DND-41 (cell line): ENCODE results near the gene STAT5B.

Source experiments
- ATAC-seq: fragments of 200-7000 bp; cut with Tn5 transposase; 3 replicates; pipeline ENCODE4 v1.9.1; 2021; ENCODE audit warnings: low read depth; ENCODE audit not compliant: insufficient read depth
- DNase-seq: peaks from one replicate; pipeline ENCODE4 v3.0.0-alpha.2; 2020
- H2AFZ ChIP-seq: 2 replicates; pipeline ENCODE4 v1.6.0; 2012; ENCODE audit warnings: low read depth, low read length
- H3K27ac ChIP-seq: 2 replicates; pipeline ENCODE4 v1.5.1; 2012; ENCODE audit warnings: low read length, inconsistent platforms
- H3K27me3 ChIP-seq: fragments of 200-600 bp; sonication (generic); 2 replicates; pipeline ENCODE4 v1.6.0; 2012; ENCODE audit warnings: low read length, mild to moderate bottlenecking, inconsistent platforms; ENCODE audit not compliant: insufficient read depth, poor library complexity
- H3K36me3 ChIP-seq: 2 replicates; pipeline ENCODE4 v1.5.1; 2012; ENCODE audit warnings: low read length, inconsistent platforms; ENCODE audit not compliant: insufficient read depth
- H3K4me1 ChIP-seq: 2 replicates; pipeline ENCODE4 v1.5.1; 2012; ENCODE audit warnings: mild to moderate bottlenecking, low read length; ENCODE audit not compliant: insufficient read depth
- H3K4me2 ChIP-seq: 2 replicates; pipeline ENCODE4 v1.6.0; 2012; ENCODE audit warnings: mild to moderate bottlenecking, moderate library complexity, low read length, inconsistent platforms; ENCODE audit not compliant: insufficient read depth
- H3K4me3 ChIP-seq, 2 experiments: fragments of 200-600 bp in 1 of 2; shearing (Covaris generic) in 1 of 2; 2 replicates each; pipeline ENCODE4 v1.5.1; 2012 to 2016; ENCODE audit warnings: inconsistent platforms in 2 of 2, low read length in 2 of 2, mild to moderate bottlenecking in 2 of 2, low read depth in 1 of 2, moderate library complexity in 1 of 2
- H3K79me2 ChIP-seq: 2 replicates; pipeline ENCODE4 v1.6.0; 2012; ENCODE audit warnings: low read length, inconsistent platforms; ENCODE audit not compliant: insufficient read depth
- H3K9ac ChIP-seq: 2 replicates; pipeline ENCODE4 v1.6.0; 2012; ENCODE audit warnings: low read depth, mild to moderate bottlenecking, inconsistent platforms, low read length, moderate library complexity
- H3K9me3 ChIP-seq: 2 replicates; pipeline ENCODE4 v1.5.1; 2012; ENCODE audit warnings: low read length, moderate library complexity, mild to moderate bottlenecking, inconsistent platforms; ENCODE audit not compliant: insufficient read depth, severe bottlenecking
- H4K20me1 ChIP-seq: 2 replicates; pipeline ENCODE4 v1.6.0; 2012; ENCODE audit warnings: low read length; ENCODE audit not compliant: insufficient read depth
- EZH2 ChIP-seq: IDR thresholded peaks from 3 replicates; pipeline ENCODE4 v1.6.1; 2012; ENCODE audit warnings: borderline replicate concordance, low read depth, mild to moderate bottlenecking, moderate library complexity, low read length, inconsistent platforms; ENCODE audit not compliant: severe bottlenecking
- TF ChIP-seq, protein P1 (sequence below): IDR thresholded peaks from 2 replicates; pipeline ENCODE4 v1.5.1; 2012; ENCODE audit warnings: borderline replicate concordance, low read length, moderate library complexity, mild to moderate bottlenecking; ENCODE audit not compliant: poor library complexity, severe bottlenecking; ENCODE audit errors: extremely low read depth

The STAT5B gene

DNA sequence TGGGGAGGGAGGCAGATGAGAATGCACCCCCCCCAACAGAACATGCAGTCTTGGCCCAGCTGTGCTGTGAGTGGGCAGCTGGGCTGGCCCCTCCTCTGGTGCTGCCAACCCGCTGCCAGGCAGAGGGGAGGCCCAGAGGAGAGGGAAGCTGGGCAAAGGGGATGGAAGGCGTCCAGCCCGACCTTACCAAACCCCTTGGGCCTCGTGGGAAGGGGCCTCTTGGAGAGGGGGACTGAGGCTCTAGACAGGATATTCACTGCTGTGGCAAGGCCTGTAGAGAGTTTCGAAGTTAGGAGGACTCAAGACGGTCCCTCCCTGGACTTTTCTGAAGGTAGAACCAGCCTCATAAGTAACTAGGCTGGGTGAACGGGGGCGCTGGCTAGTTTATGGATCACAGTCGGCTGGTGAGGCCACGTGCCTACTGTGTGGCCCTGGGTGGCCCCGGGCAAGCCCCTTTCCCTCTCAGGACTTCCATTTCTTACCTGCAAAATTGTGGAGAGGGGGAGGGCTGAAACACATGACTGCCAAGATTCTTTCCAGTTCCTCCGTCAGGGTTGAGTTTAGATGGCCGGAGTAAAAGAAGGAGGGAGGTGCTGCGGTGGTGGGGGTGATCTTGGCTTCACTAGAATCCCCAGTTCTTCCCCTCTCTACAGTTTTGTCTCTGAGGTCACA lies 11.2 kb upstream of the STAT5B start:
- ATAC-seq (no peak), DNase-seq (no peak)
- TF ChIP-seq, protein P1, sequence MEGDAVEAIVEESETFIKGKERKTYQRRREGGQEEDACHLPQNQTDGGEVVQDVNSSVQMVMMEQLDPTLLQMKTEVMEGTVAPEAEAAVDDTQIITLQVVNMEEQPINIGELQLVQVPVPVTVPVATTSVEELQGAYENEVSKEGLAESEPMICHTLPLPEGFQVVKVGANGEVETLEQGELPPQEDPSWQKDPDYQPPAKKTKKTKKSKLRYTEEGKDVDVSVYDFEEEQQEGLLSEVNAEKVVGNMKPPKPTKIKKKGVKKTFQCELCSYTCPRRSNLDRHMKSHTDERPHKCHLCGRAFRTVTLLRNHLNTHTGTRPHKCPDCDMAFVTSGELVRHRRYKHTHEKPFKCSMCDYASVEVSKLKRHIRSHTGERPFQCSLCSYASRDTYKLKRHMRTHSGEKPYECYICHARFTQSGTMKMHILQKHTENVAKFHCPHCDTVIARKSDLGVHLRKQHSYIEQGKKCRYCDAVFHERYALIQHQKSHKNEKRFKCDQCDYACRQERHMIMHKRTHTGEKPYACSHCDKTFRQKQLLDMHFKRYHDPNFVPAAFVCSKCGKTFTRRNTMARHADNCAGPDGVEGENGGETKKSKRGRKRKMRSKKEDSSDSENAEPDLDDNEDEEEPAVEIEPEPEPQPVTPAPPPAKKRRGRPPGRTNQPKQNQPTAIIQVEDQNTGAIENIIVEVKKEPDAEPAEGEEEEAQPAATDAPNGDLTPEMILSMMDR, result no peak
- TF ChIP-seq EZH2, result no peak
- peak overlapping the region; percentile 77 for H3K4me2 ChIP-seq
- peaks cover 34% of the 10 kb centered on the region for H3K27me3 ChIP-seq
- no peaks in the 10 kb centered on the region for H3K36me3 ChIP-seq
- peak overlapping the region; percentile 56; the same call in 1 of the 2 replicates for H3K9ac ChIP-seq
- no peaks in the 10 kb centered on the region for H3K9me3 ChIP-seq
- H4K20me1 ChIP-seq, result peaks cover 3% of the 10 kb centered on the region; the same call in 1 of the 2 replicates
- H3K27ac ChIP-seq, result no peak overlapping the region
- H3K4me1 ChIP-seq, result peaks cover 24% of the 10 kb centered on the region
- peak overlapping the region; percentile 73 for H2AFZ ChIP-seq
- no peaks in the 10 kb centered on the region for H3K79me2 ChIP-seq
- peak overlapping the region; percentile 35 to 60; a peak in 3 of 4 replicates for H3K4me3 ChIP-seq

DNA sequence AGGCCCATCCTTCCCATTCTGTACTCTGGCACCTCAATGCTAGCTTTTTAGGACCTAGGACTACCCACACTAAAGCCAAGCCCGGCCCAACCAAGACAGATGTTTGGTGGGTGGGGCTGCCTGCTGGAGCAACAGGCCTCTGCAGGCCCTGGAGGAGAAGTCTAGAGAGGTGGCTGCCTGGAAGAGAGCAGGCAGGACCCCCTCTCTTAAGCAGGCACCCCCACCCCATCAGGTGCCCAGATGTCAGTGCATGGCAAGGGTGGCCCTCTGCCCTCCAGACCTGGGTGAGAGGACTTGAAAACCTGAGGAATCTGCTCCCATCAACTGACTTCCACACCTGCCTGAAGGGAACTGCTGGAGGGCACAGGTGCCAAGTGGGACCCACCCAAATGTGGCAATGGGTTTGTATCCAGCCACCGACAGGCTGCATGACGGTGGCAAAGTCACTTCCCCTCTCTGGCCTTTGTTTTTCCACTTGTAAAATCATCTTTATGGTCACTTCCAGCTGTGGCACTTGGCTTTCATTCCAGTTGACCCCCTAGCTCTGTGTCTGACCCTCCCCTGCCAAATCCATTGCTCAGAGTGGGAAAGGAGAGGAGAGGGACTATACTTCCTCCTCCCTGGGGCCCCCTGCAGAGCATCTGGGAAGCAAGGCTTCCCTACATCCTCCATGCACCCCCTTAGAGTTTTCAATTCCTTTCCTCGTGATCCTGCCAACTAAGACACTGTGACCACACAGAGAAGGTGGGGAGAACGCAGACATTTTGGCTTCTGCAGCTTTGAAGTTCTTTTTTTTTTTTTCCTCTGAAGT lies 10.4 kb upstream of the STAT5B start:
- Histone ChIP-seq H3K4me2 (no peak overlapping the region), H2AFZ (no peak overlapping the region)

DNA sequence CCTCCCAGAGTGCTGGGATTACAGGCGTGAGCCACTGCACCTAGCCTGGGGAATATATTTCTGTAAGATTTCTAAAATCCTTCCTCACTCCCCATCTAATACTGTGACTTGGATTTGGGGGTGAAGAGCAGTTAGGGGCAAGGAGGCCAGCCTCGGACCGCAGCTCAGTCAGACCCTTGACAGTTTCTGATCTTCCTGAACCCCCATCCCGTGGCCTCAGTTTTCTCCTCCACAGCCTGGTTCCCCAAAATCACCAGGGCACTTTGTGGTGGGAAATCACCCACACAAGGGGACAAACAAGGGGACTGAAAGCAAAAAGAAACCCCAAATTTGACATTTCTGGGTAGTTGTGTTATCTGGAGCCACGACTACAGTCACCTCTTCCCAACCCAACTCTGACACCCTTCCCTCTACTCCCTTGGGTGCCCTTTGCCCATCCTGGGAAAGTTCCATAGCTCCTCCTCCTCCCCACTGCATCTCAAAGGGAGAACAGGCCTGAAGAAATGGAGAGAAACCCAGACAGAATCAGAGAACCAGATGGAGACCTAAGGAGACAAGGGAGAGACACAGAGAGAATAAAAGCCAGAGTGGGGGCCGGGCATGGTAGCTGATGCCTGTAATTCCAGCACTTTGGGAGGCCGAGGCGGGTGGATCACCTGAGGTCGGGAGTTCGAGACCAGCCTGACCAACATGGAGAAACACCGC lies 9.3 kb upstream of the STAT5B start:
- Histone ChIP-seq H2AFZ (no peak overlapping the region), H3K27me3 (peaks cover 36% of the 10 kb centered on the region), H3K36me3 (no peaks in the 10 kb centered on the region), H3K79me2 (no peaks in the 10 kb centered on the region), H4K20me1 (peaks cover 3% of the 10 kb centered on the region; the same call in 1 of the 2 replicates), H3K4me1 (peaks cover 24% of the 10 kb centered on the region), H3K9ac (no peak overlapping the region), H3K4me2 (no peak overlapping the region), H3K27ac (no peak overlapping the region), H3K9me3 (no peaks in the 10 kb centered on the region), H3K4me3 (no peak overlapping the region)
- ATAC-seq (no peak), DNase-seq (no peak)
- TF ChIP-seq EZH2, result no peak
- TF ChIP-seq, protein P1, result no peak

More for the DNA sequence above, 10.4 kb upstream of the STAT5B start:
- H3K9ac ChIP-seq, result no peak overlapping the region
- H3K79me2 ChIP-seq, result no peaks in the 10 kb centered on the region
- DNase-seq, result no peak
- TF ChIP-seq, protein P1, result no peak
- no peaks in the 10 kb centered on the region for H3K9me3 ChIP-seq
- H3K27me3 ChIP-seq, result peaks cover 34% of the 10 kb centered on the region
- H4K20me1 ChIP-seq, result peaks cover 3% of the 10 kb centered on the region; the same call in 1 of the 2 replicates
- no peaks in the 10 kb centered on the region for H3K36me3 ChIP-seq
- no peak for ATAC-seq
- no peak overlapping the region for H3K27ac ChIP-seq
- H3K4me3 ChIP-seq, result no peak overlapping the region
- peaks cover 24% of the 10 kb centered on the region for H3K4me1 ChIP-seq
